Upper lobe of left lung (tissue), 6 donors: ENCODE data around the gene GPR18. TPM values are rescaled to one million over a fixed set of nuclear protein-coding genes. Genes with fewer than 3 reads are reported as not detected.
"Not testable (repeated sequence)": the region's sequence is repeated elsewhere in the genome, so short reads cannot be mapped to it uniquely, and the experiment has no call there.

Experiments used
- ATAC-seq, 2 donors: fragments of 200-7000 bp; cut with Tn5 transposase; one replicate each; pipeline ENCODE4 v1.9.1; 2022; ENCODE audit warnings: mild to moderate bottlenecking in 2 of 2, moderate library complexity in 2 of 2; ENCODE audit not compliant: low FRiP score in 2 of 2
- DNase-seq, 2 donors: peaks; one replicate each; pipeline ENCODE4 v3.0.0-alpha.2; 2019 to 2020
- H3K27ac ChIP-seq, 4 donors: fragments of 200-600 bp; sonication (generic); one replicate each; pipeline ENCODE4 v1.5.1; 2016 to 2019
- H3K27me3 ChIP-seq, 4 donors: fragments of 200-600 bp; sonication (generic); one replicate each; pipeline ENCODE4 v1.5.1; 2017 to 2019
- H3K36me3 ChIP-seq, 4 donors: fragments of 200-600 bp; sonication (generic); one replicate each; pipeline ENCODE4 v1.5.1; 2016 to 2019
- H3K4me1 ChIP-seq, 4 donors: fragments of 200-600 bp; sonication (generic); one replicate each; pipeline ENCODE4 v1.5.1; 2018 to 2019
- H3K4me3 ChIP-seq, 4 donors: fragments of 200-600 bp; sonication (generic); one replicate each; pipeline ENCODE4 v1.5.1; 2017 to 2019; ENCODE audit warnings: mild to moderate bottlenecking in 2 of 4, moderate library complexity in 1 of 4
- H3K9me3 ChIP-seq, 4 donors: fragments of 200-600 bp; sonication (generic); one replicate each; pipeline ENCODE4 v1.5.1; 2018 to 2019
- CTCF ChIP-seq, 6 experiments: fragments of 450-650 bp in 4 of 6; fragments of 200-600 bp in 2 of 6; sonication (generic) in 2 of 6; IDR thresholded peaks; one replicate each; pipeline ENCODE4 v1.5.1; 2016 to 2019; ENCODE audit warnings: antibody characterized with exemption in 6 of 6
- EP300 ChIP-seq, 4 donors: sonication (generic); formaldehyde crosslinking; IDR thresholded peaks; one replicate each; pipeline ENCODE4 v1.5.1; 2017; ENCODE audit warnings: antibody characterized with exemption in 4 of 4, control low read depth in 2 of 4
- POLR2A ChIP-seq, 4 donors: fragments of 450-650 bp; IDR thresholded peaks; one replicate each; pipeline ENCODE4 v1.5.1; 2016 to 2017; ENCODE audit warnings: antibody characterized with exemption in 4 of 4, mild to moderate bottlenecking in 2 of 4
- POLR2AphosphoS5 ChIP-seq, 2 donors: sonication (generic); formaldehyde crosslinking; IDR thresholded peaks; one replicate each; pipeline ENCODE4 v1.5.1; 2017; ENCODE audit warnings: antibody characterized with exemption in 2 of 2
- WGBS, 2 donors: methylation state at CpG; one replicate each; pipeline ENCODE4 v1.1.5; 2017 to 2018; 5-methylcytosine and 5-hydroxymethylcytosine counted together
- total RNA-seq, 6 donors: library from RNA; depleted of rRNA in 4 of 6; stranded (reverse); fragments of >200 nt in 4 of 6; gene quantifications; one replicate each; pipeline versions ENCODE4 v1.1.0 to v1.2.1, GENCODE V29; 2016 to 2021
- donor health status: DM: no; HTN: no; CAD: no; lungs with moderate emphysema.
- donor health status: DM: no; HTN: yes; CAD: no; lungs with severe emphysema.

The GPR18 gene
- total RNA-seq, 6 donors from 2014 or later = 0.52 to 0.94 TPM; not detected in 4

- no peak for ATAC-seq
- WGBS, 2 donors = 88 to 90% methylated on average over 5 of the region's 5 CpGs
- H3K9me3 ChIP-seq = no peaks in the 10 kb centered on the region
- no peak for DNase-seq
- peaks cover 0 to 13% (median 5%) of the 10 kb centered on the region in 4 donors for H3K4me1 ChIP-seq
- no peaks in the 10 kb centered on the region for H3K36me3 ChIP-seq
- H3K4me3 ChIP-seq = no peak overlapping the region
- H3K27ac ChIP-seq = no peak overlapping the region
- TF ChIP-seq EP300 (IDR thresholded peaks at IDR 0.05) (no peak), CTCF (IDR thresholded peaks at IDR 0.05) (no peak), POLR2AphosphoS5 (IDR thresholded peaks at IDR 0.05) (no peak), POLR2A (IDR thresholded peaks at IDR 0.05) (no peak)
- no peaks in the 10 kb centered on the region for H3K27me3 ChIP-seq
These were observed 46.7 kb downstream of the GPR18 start for GRCh38 chr13:99211421-99212035.

DNA sequence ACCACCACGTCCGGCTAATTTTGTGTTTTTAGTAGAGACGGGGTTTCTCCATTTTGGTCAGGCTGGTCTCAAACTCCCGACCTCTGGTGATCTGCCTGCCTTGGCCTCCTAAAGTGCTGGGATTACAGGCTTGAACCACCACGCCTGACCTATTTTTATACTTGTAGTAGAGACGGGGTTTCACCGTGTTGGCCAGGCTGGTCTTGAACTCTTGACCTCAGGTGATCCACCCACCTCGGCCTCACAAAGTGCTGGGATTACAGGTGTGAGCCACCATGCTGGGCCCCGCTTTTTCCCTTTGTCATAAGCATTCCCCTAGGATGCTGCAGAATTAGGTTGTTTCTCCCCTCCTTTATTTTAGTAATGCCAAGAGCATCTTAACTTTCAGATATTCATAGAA is 47.6 kb downstream of the GPR18 start:
- H3K4me3 ChIP-seq, DNase-seq, H3K27ac ChIP-seq, H3K27me3 ChIP-seq, ATAC-seq, H3K36me3 ChIP-seq, H3K9me3 ChIP-seq: not testable (repeated sequence)
- WGBS, 2 donors = 91% methylated on average over 9 of the region's 9 CpGs
- H3K4me1 ChIP-seq = peaks cover under 1 to 13% (median 5%) of the 10 kb centered on the region in 4 donors

DNA sequence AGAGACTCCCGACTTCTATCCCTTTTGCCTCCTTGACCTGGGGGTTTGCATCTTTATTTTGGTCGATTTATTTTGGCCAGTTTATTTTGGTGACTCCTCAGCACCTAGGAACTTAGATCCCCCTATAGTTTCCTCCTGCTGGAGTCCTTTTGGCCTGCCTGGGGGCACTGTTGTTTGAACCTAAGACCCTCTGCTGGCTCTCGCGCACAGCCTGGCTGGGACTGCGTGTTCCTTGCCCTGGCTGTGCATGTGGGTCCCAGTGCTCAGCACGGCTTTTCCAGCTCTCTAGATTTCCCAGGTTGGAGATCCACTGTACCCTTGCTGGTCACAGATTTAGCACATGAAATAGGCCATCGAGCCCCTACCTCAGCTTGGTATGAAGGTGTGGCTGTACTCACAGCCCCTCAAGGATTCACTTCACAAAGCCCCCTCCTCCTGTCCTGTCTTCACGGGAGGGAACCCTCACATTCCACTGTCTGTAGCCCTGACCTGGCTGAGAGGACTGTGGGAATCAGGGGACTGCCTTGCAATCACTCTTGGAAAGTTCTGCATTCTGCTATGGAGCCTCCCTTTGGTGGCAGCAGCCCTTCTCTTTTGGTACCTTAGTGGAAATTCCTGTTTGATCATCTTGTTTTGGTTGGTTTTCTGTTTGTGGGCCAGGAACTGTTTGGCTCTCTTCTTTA is 49.2 kb downstream of the GPR18 start:
- Histone ChIP-seq H3K36me3 (peaks cover 0 to 7% (median 0%) of the 10 kb centered on the region in 4 donors), H3K9me3 (no peaks in the 10 kb centered on the region), H3K4me3 (no peak overlapping the region), H3K27me3 (no peaks in the 10 kb centered on the region), H3K27ac (no peak overlapping the region), H3K4me1 (peaks cover 0 to 13% (median 2%) of the 10 kb centered on the region in 4 donors)
- WGBS, 2 donors = 82 to 90% methylated on average over 7 to 8 of the region's 8 CpGs
- DNase-seq = no peak
- no peak for ATAC-seq
- TF ChIP-seq CTCF (IDR thresholded peaks at IDR 0.05) = no peak
- TF ChIP-seq EP300 (IDR thresholded peaks at IDR 0.05) = no peak
- no peak for TF ChIP-seq POLR2A (IDR thresholded peaks at IDR 0.05)
- no peak for TF ChIP-seq POLR2AphosphoS5 (IDR thresholded peaks at IDR 0.05)

DNA sequence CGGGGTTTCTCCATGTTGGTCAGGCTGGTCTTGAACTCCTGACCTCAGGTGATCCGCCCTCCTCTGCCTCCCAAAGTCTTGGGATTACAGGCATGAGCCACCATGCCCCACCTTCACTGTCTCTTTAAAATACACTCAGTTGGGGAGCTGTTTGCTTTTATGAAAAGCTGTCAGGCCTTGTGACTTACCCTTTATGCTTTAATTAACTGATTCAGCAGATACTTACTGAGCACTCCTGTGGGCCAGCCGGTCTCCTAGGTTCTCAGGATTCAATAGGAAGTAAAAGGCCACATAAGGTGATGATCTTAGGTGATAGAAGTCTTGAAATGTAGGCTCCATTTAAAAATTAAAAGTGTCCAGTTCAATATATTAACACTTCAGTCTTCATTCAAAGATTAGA is 50.0 kb downstream of the GPR18 start:
- peaks cover 0 to 16% (median 5%) of the 10 kb centered on the region in 4 donors for H3K4me1 ChIP-seq
- H3K27me3 ChIP-seq = no peaks in the 10 kb centered on the region
- H3K27ac ChIP-seq = no peak overlapping the region
- H3K4me3 ChIP-seq = no peak overlapping the region
- TF ChIP-seq EP300 (IDR thresholded peaks at IDR 0.05) (no peak), POLR2AphosphoS5 (IDR thresholded peaks at IDR 0.05) (no peak), CTCF (IDR thresholded peaks at IDR 0.05) (no peak), POLR2A (IDR thresholded peaks at IDR 0.05) (no peak)
- no peak for ATAC-seq
- no peak for DNase-seq
- H3K9me3 ChIP-seq = no peaks in the 10 kb centered on the region
- WGBS, 2 donors = 96% methylated on average over 3 of the region's 3 CpGs
- peaks cover 0 to 7% (median 0%) of the 10 kb centered on the region in 4 donors for H3K36me3 ChIP-seq

DNA sequence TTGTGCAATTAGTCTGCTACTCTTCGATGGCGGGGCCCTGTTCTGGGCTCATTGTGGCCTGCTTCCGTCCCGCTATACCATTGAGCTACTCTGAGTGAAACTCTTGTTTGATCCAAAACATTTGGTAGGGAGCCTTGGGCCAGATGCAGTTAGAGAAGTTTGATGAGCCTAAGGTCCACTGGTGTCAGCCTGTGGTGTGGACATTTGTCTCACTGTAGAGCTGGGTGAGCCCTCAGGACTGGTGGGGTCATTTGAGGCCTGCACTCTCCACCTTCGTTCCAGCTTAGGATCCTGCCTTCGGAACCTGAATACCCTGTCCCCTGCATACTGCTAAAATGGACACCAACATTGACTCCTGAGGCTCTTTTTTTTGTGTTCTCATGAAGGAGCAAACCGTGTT is 50.7 kb downstream of the GPR18 start:
- Histone ChIP-seq H3K27me3 (no peaks in the 10 kb centered on the region), H3K4me1 (peaks cover 0 to 21% (median 8%) of the 10 kb centered on the region in 4 donors), H3K4me3 (no peak overlapping the region), H3K9me3 (no peaks in the 10 kb centered on the region), H3K27ac (no peak overlapping the region), H3K36me3 (peaks cover 0 to 7% (median 0%) of the 10 kb centered on the region in 4 donors)
- TF ChIP-seq POLR2AphosphoS5 (IDR thresholded peaks at IDR 0.05) (no peak), POLR2A (IDR thresholded peaks at IDR 0.05) (no peak), EP300 (IDR thresholded peaks at IDR 0.05) (no peak), CTCF (IDR thresholded peaks at IDR 0.05) (no peak)
- WGBS, 2 donors = 94 to 95% methylated on average over 7 of the region's 7 CpGs
- DNase-seq (no peak), ATAC-seq (no peak)
